T-helper 2 cell (primary cell): ENCODE measurements around the gene TMEM178B.

Source experiments
- DNase-seq, 5 experiments: peaks; one replicate each; pipeline versions ENCODE4 v3.0.0 to v3.0.0-alpha.2; 2012 to 2022

Gene TMEM178B

DNA sequence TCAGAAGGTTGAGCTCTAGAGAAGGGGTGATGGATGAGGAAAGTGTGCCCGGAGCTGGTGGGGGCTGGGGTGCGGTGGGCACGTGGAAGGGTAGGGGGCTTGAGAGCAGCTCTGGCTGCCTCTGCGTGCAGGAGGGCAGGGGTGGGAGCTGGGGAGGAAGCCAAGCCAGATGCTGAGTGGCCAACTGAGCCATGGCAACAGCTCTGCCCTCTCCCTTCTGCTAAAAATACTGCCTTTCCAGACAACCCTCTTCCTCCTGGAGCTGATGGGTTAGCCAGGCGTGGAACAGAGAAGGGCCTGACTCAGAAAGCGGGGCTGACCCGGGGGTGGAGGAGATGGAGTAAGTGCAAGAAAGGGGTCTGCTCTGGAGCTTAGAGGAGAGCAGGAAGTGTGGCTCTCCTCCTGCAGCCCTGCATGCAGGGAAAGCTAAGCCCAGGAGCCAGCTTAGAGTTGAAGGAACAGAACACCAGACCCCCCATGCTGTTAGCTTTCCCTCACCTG is 362.8 kb downstream of the TMEM178B start:
- DNase-seq: no peak

- no peak for DNase-seq
These were observed 365.3 kb downstream of the TMEM178B start for GRCh38 chr7:141439164-141439563.

- no peak for DNase-seq
These were observed 365.9 kb downstream of the TMEM178B start for GRCh38 chr7:141439776-141440175.

DNA sequence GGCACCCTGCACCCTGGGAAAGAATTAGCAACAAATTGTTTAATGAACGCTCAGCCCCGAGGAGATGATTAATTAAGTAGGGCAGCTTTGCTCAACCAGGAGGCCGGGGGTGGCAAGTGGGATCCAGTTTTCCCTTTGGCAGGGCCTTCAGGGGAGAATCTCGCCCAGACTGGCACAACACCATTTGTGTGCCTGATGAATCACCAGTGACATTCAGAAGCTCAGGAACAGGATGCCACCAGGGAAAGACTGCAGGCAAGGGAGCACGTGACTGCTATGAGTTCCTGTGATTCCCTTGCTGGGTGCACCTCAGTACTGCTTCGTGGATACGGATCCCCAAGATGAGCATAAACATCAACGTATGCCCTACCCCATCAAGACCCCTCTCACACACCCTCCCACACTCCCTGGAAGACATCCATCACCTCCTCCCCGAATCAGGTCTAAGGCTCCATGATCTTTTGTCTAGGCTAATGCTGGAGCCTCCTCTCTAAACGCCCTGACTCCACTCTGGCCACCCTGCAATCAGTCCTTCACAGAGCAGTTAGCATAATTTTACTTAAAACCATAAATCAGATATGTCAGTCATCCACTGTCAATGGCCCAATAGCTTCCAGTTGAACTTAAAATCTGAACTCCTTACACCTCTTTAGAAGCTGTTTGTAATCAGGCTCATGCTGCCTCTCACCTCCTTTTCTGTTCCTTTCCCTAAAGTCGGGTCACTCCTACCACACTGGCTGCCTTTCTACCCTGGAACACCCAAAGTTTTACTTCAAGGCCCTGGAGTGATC is 368.2 kb downstream of the TMEM178B start:
- DNase-seq: no peak

GRCh38 chr7:141442781-141443180 is 368.9 kb downstream of the TMEM178B start:
- DNase-seq: no peak

GRCh38 chr7:141444961-141445360 is 371.1 kb downstream of the TMEM178B start:
- DNase-seq: no peak

GRCh38 chr7:141451232-141451631 is 377.4 kb downstream of the TMEM178B start:
- no peak for DNase-seq

DNA sequence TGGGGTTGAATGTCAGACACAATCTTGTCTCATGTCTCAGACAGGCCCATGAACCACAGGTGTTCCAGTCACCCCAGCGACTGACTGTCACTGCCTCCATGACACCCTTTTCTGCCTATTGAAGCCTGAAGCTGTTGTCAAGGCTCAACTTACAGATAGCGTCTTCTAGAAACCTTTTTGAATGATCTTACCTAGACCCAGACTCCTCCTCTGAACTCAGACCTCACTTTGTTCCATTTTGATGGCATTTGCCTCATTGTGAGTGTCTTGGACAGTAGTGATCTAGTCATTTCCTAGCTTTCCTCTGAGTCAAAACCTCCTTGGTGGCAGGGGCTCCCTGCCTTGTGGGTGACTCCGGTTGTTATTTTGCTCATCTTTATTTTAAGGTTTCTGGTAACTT is 379.0 kb downstream of the TMEM178B start:
- peak in 1 of 5 experiments; percentile 65 for DNase-seq

- DNase-seq: no peak
These were observed 380.5 kb downstream of the TMEM178B start for GRCh38 chr7:141454338-141454737.

DNA sequence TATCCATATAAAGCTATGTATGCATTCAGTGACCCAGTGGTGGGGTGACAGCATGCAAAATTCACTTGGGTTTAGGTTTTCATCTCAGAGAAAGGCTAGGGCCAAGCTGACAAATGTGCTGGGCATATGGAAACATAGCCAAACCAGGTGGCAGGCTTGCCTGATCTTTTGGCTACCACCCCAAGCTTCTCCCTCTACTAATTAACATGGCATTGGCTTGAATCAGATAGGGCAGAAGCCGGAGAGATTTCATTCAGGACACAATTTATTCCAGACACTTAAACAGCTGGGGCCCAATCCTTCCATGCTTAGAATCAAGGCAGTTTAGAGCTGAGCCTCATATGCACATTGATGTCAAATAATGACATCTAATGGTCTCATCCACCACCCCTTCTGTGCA is 381.9 kb downstream of the TMEM178B start:
- no peak for DNase-seq

DNA sequence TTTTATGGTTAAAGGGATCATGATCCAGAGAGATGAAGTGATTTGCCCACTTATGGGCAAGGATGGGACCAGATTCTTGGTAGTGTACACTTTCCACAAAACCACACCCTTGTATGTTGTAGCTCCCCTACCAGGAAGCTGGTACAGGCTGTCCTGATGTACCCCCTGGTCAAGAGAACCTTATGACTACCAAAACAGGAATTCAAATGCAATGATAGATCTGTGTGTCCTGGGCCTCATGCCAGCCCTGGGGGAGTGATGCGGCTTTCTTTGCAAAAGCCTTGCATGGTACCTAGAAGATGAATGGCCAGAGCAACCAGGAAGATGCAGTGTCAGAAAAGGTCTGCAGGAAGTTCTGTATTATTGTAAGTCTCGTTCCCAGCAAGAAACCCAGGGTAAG is 382.4 kb downstream of the TMEM178B start:
- DNase-seq: no peak

GRCh38 chr7:141456711-141457110 is 382.8 kb downstream of the TMEM178B start:
- DNase-seq: no peak

- no peak for DNase-seq
These were observed 387.2 kb downstream of the TMEM178B start for GRCh38 chr7:141460781-141461715.

- DNase-seq: no peak
These were observed 388.1 kb downstream of the TMEM178B start for GRCh38 chr7:141461924-141462323.

GRCh38 chr7:141462958-141463357 is 389.1 kb downstream of the TMEM178B start:
- no peak for DNase-seq

DNA sequence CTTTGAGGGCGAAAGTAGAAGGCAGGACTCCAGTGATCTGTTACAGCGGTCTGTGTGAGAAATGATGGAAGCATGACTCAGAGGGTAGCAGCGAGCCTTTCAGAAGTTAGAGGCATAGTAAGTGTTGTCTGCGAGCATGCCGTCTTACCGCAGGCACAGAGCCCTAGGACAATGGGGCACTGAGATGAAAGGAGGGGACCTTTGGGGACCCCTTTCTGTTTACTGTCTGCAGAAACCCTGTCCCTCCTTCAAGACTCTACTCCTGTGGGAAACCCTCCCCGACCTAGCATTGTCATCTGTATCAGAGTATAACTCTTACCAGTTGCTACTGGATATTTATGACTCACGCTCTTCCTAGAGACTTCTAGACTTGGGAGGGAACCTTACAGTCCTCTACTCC is 390.1 kb downstream of the TMEM178B start:
- DNase-seq: no peak

DNA sequence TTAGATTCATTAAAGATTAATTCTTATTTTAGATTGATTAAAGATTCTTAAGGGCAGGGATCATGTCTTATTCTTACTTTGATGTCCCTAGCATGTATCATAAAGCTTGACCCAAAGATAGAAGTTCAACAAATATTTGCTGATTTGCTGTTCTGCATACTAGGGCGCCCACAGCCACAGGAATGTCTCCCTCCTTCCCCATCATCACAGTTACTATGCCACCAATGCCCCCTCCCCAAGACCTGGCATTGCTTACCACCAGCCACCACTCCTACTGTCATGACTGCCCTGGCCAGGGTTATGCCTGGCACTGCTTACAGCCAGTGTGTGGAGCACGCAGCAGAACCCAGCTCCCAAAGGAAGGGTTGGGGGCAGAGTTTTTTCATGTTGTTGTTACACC is 390.7 kb downstream of the TMEM178B start:
- DNase-seq: no peak

GRCh38 chr7:141466151-141466904 is 392.5 kb downstream of the TMEM178B start:
- no peak for DNase-seq

DNA sequence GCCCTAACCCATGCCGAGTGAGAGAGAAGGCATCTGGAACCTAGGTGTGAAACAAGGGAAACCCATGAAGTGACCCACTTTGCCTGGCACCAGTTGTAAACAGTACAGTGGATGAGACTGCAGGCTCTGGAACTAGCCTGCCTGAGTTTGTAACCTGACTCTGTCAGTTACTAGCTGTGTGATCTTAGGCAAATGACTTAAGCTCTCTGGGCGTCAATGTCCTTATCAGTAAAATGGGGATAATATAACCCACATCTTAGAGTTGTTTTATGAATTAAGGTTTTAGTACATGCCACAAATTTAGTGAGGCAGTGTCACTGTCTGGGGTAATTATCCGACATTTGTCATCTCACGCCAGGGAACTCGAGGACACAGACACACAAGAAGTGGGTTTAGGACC is 394.5 kb downstream of the TMEM178B start:
- no peak for DNase-seq

GRCh38 chr7:141475679-141476078 is 401.8 kb downstream of the TMEM178B start:
- no peak for DNase-seq

DNA sequence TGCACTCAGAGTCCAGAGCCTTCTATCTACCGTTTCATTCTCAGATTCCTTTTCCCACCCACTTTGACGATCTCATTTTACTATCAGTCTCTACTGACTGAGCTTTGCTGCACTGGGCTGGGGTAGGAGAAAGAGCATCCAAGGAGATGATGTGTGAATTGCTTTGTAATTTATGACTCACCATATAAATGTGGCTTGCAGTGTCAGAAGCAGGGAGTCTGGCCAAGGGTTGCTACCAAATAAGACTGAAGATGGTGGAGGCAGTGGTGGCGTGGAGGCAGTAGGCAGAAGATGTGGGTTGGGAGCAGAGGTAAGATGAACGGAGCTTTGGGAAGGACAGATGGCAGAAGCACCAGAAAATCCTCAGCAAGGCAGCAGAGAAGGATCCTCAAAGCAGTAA is 404.0 kb downstream of the TMEM178B start:
- no peak for DNase-seq

DNA sequence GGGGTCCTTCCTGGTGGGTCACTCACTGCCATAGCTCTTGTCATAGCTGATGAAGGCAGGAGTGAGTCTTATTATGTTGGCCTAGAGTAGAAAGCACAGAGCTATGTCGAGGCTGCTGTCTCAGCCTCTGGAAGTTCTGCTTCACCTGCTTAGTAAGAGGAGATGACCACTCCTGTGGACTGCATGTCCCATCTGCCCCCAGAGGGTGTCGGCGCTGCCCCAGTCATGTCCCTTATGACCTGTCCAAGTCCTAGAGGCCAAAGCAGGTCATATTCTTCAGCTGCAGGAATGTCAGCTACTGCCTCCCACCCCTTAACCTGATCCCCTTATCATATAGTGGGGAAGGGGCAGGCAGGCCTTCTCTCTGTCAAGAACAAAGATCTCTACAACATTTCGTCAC is 405.0 kb downstream of the TMEM178B start:
- DNase-seq: no peak

DNA sequence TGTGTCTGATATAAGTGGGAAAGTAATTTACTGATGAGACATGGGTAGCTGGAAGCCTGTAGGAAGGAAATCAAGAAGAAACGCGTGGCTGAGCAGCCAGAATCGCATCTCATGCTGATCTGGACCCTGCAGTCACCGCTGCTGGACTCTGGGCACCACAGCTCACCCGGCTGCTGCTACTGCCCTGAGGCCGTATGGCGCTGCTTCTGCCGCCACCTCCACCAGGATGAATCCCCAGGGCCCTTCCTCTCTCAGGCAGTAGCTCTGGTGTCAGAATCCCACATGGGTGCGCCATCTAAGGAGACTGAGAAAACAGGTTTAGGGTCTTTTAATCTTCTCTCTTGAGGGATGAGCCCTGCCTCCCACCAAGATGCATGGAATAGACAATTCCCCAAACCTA is 407.1 kb downstream of the TMEM178B start:
- DNase-seq: no peak
